Fibroblast of lung (primary cell): ENCODE results near the gene XCR1. TPM values are rescaled to one million over a fixed set of nuclear protein-coding genes. Genes with fewer than 3 reads are reported as not detected.
"Not testable (repeated sequence)": the region's sequence is repeated elsewhere in the genome, so short reads cannot be mapped to it uniquely, and the experiment has no call there.

Experiments
- DNase-seq, 2 donors: peaks; one replicate each; pipeline versions ENCODE4 v3.0.0 to v3.0.0-alpha.2; 2010; ENCODE audit warnings: low read depth in 2 of 2
- H2AFZ ChIP-seq: 2 replicates; pipeline ENCODE4 v1.5.1; 2012; ENCODE audit warnings: low read length, control low read depth, inconsistent platforms
- H3K27ac ChIP-seq: 2 replicates; pipeline ENCODE4 v1.5.1; 2011; ENCODE audit warnings: low read length, control low read depth; ENCODE audit not compliant: insufficient read depth
- H3K27me3 ChIP-seq: 2 replicates; pipeline ENCODE4 v1.5.1; 2011; ENCODE audit warnings: mild to moderate bottlenecking, low read length; ENCODE audit not compliant: control insufficient read depth, insufficient read depth
- H3K36me3 ChIP-seq: 2 replicates; pipeline ENCODE4 v1.5.1; 2011; ENCODE audit warnings: low read length; ENCODE audit not compliant: control insufficient read depth, insufficient read depth
- H3K4me1 ChIP-seq: 2 replicates; pipeline ENCODE4 v1.5.1; 2011; ENCODE audit warnings: low read length; ENCODE audit not compliant: control insufficient read depth, insufficient read depth; ENCODE audit errors: extremely low read depth
- H3K4me2 ChIP-seq: 2 replicates; pipeline ENCODE4 v1.5.1; 2011; ENCODE audit warnings: low read length, control low read depth; ENCODE audit not compliant: insufficient read depth; ENCODE audit errors: extremely low read depth
- H3K4me3 ChIP-seq, 4 experiments: fragments of 200-600 bp in 1 of 4; sonication (generic) in 1 of 4; replicated peaks in 1 of 4; 2 replicates each; pipeline ENCODE4 v1.5.1; 2011 to 2016; ENCODE audit warnings: low read length in 4 of 4, low read depth in 3 of 4, mild to moderate bottlenecking in 3 of 4, control low read depth in 2 of 4, inconsistent platforms in 1 of 4, mixed read lengths in 1 of 4; ENCODE audit not compliant: insufficient read depth in 1 of 4; ENCODE audit errors: control extremely low read depth in 1 of 4
- H3K79me2 ChIP-seq: 2 replicates; pipeline ENCODE4 v1.5.1; 2012; ENCODE audit warnings: mild to moderate bottlenecking, low read length, inconsistent platforms; ENCODE audit not compliant: control insufficient read depth, insufficient read depth
- H3K9ac ChIP-seq: 2 replicates; pipeline ENCODE4 v1.5.1; 2011; ENCODE audit warnings: mild to moderate bottlenecking, low read length, control low read depth; ENCODE audit not compliant: insufficient read depth
- H3K9me3 ChIP-seq: 2 replicates; pipeline ENCODE4 v1.5.1; 2012; ENCODE audit warnings: low read depth, low read length; ENCODE audit not compliant: control insufficient read depth, insufficient read depth
- H4K20me1 ChIP-seq: 2 replicates; pipeline ENCODE4 v1.5.1; 2011; ENCODE audit warnings: low read length; ENCODE audit not compliant: control insufficient read depth, insufficient read depth; ENCODE audit errors: extremely low read depth
- CTCF ChIP-seq, 2 donors: IDR thresholded peaks in 1 of 2; conservative IDR thresholded peaks in 1 of 2; 1 replicate in 1 of 2; 2 replicates in 1 of 2; pipeline ENCODE4 v1.5.1; 2011 to 2012; ENCODE audit warnings: low read length in 2 of 2, control low read depth in 1 of 2, inconsistent platforms in 1 of 2, low read depth in 1 of 2, mild to moderate bottlenecking in 1 of 2
- EZH2 ChIP-seq: IDR thresholded peaks from 2 replicates; pipeline ENCODE4 v1.5.1; 2012; ENCODE audit warnings: low read length, control low read depth, mild to moderate bottlenecking; ENCODE audit errors: missing control alignments
- polyA plus RNA-seq, 2 donors: library from polyadenylated mRNA; depleted of rRNA in 1 of 2; stranded (reverse) in 1 of 2; unstranded in 1 of 2; fragments of >200 nt; gene quantifications; 2 replicates each; pipeline ENCODE4 v1.2.1, GENCODE V29; 2011 to 2012; ENCODE audit warnings: missing spikeins in 1 of 2
- total RNA-seq: library from RNA; depleted of rRNA; stranded (reverse); fragments of >200 nt; gene quantifications from 2 replicates; pipeline ENCODE4 v1.2.1, GENCODE V29; 2014

Gene XCR1
- total and polyA plus RNA-seq, 2 donors (not counting 1 experiment from before 2014, with no cell fraction given): under 0.01 to 0.01 TPM

DNA sequence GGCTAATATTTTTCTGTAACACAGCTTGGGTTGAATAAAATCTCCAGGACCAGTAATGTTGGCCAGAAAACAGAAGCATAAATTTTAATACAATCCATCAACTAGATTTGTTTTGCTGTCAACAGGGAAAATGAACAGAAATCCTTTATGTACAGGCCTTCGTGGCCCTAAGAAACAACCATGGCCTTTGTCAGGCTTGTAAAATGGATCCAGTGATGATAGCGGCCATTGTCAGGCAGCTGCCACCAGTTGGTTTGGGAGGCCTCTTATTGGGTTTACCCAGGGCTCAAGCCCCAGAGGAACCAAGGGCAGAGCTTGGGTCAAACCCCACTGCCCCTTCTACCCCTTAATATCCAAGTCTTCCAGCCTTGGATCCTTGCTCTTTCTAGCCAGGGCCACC lies 26.1 kb downstream of the XCR1 start:
- Histone ChIP-seq H4K20me1 (no peaks in the 10 kb centered on the region), H3K9ac (no peak overlapping the region), H3K9me3 (no peaks in the 10 kb centered on the region), H3K4me1 (peaks cover 2% of the 10 kb centered on the region), H3K27me3 (no peaks in the 10 kb centered on the region), H3K4me2 (no peak overlapping the region), H2AFZ (no peak overlapping the region), H3K27ac (no peak overlapping the region), H3K36me3 (no peaks in the 10 kb centered on the region), H3K4me3 (no peak overlapping the region), H3K79me2 (no peaks in the 10 kb centered on the region)
- no peak for TF ChIP-seq EZH2
- no peak for DNase-seq

- H3K36me3 ChIP-seq: no peaks in the 10 kb centered on the region
- H3K9ac ChIP-seq: no peak overlapping the region
- H3K4me2 ChIP-seq: no peak overlapping the region
- no peaks in the 10 kb centered on the region for H4K20me1 ChIP-seq
- peaks cover 9% of the 10 kb centered on the region for H3K79me2 ChIP-seq
- no peaks in the 10 kb centered on the region for H3K9me3 ChIP-seq
- H3K4me3 ChIP-seq: no peak overlapping the region
- TF ChIP-seq CTCF (conservative IDR thresholded peaks at IDR 0.05 in 1 of 2, IDR thresholded peaks at IDR 0.05 in 1 of 2; ENCODE audit: low read depth in 1 of 2, low read length in 2 of 2): no peak
- no peak for TF ChIP-seq EZH2
- DNase-seq: no peak
- no peaks in the 10 kb centered on the region for H3K27me3 ChIP-seq
- H2AFZ ChIP-seq: no peak overlapping the region
- peaks cover 7% of the 10 kb centered on the region for H3K4me1 ChIP-seq
- no peak overlapping the region for H3K27ac ChIP-seq
Observed at GRCh38 chr3:45997942-45998341, 29.3 kb downstream of the XCR1 start.

GRCh38 chr3:45997499-45997898 lies 29.8 kb downstream of the XCR1 start:
- not testable (repeated sequence) for DNase-seq, H3K27me3 ChIP-seq

DNA sequence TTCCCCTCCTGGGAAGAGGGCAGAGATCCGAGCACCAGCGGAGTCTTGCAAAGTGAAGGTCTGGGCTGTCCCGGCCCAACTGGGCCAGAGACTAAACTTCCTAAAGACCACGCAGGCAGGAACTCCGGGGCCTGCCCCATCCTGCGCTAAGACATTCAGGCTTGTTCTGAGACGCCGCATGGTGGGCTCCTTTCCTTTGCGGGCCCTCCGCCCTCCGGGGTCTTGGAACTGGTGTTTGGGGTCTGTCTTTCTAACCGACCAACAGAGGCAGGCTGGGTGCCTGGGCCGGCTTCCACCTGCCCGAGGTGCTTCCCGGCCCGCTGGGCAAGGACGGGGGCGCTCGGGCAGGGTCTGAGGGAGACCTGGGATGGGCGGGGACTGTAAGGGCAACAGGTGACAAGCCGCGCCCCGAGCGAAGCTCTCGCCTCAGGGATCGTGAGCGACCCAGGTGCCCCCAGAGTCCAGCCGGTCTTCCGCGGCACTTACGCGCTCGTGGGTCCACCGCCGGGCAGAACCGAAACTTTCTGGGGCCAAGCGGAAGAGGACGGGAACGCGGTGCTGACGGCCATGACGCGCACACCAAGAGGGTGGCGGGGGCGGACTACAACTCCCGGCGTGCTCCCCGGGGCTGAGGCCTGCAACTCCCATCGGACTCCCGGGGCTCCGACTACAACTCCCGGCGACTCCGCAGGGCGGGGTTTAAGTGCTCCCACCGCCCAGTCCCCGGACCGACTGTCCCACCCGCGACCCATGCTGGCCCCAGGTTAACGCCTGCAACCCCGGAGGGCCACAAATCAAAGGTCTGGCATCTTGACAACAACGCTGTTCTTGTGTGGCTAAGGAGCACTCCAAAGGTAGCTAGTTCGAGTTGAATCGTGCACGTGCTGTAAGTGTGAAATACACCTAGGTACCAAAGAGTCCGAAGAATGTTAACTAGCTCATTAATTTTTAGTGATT lies 31.8 kb downstream of the XCR1 start, which contains the start of gene FYCO1:
Gene FYCO1 (minus strand): TSS at position 589 of the 957 bp plus-strand sequence. CDS start 10,914 bp downstream, outside the sequence.
- TF ChIP-seq CTCF (conservative IDR thresholded peaks at IDR 0.05 in 1 of 2, IDR thresholded peaks at IDR 0.05 in 1 of 2; ENCODE audit: low read depth in 1 of 2, low read length in 2 of 2): no peak
- TF ChIP-seq EZH2: no peak
- H3K9ac ChIP-seq: peak within 1 kb of the TSS; percentile 85
- H3K9me3 ChIP-seq: no peaks in the 10 kb centered on the region
- H3K27me3 ChIP-seq: no peaks in the 10 kb centered on the region
- H2AFZ ChIP-seq: peak within 1 kb of the TSS; percentile 80
- peaks cover 7% of the 10 kb centered on the region for H3K4me1 ChIP-seq
- peak within 1 kb of the TSS; percentile 82 to 96 (median 88) for H3K4me3 ChIP-seq
- H4K20me1 ChIP-seq: no peaks in the 10 kb centered on the region
- peak within 1 kb of the TSS; percentile 95 for H3K4me2 ChIP-seq
- H3K79me2 ChIP-seq: peaks cover 15% of the 10 kb centered on the region
- peak within 1 kb of the TSS; percentile 86 for H3K27ac ChIP-seq
- H3K36me3 ChIP-seq: no peaks in the 10 kb centered on the region
- DNase-seq: peak; percentile 88

More at GRCh38 chr3:45997499-45997898, 29.8 kb downstream of the XCR1 start:
- not testable (repeated sequence) for H3K4me1 ChIP-seq, H3K4me2 ChIP-seq, H3K4me3 ChIP-seq, H2AFZ ChIP-seq, H3K27ac ChIP-seq, H3K79me2 ChIP-seq, H3K36me3 ChIP-seq, H3K9me3 ChIP-seq, H3K9ac ChIP-seq, H4K20me1 ChIP-seq
